ENCODE data around the gene SNAPC2.
"Not testable (repeated sequence)": the region's sequence is repeated elsewhere in the genome, so short reads cannot be mapped to it uniquely, and the experiment has no call there.

SNAPC2 gene

DNA sequence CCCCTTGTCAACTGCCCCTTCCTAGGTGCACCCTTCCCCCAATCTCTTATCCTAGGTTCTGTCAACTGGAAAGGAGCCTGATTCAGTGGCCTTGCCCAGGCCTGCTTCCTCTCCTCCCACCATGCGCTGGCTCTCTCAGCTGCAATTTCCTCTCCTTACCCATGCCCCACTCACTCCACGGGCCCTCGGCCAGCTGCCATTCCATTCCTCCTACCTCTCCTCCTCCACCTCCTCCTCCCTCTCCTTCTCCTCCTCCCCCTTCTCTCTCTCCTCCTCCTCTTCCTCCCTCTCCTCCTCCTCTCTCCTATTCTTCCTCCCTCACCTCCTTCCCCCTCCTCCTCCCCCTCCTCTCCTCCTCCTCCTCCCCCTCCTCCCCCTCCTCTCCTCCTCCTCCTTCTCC, 32.9 kb downstream of the SNAPC2 start:
- DNase-seq (ENCODE audit: low read depth), result peak; percentile 27
- no peak for TF ChIP-seq CTCF (conservative IDR thresholded peaks at IDR 0.05; ENCODE audit: control insufficient read depth, insufficient read depth, low read depth, low read length)
- H3K4me3 ChIP-seq (ENCODE audit: control insufficient read depth, low read depth, low read length), result no peak overlapping the region

GRCh38 chr19:7953576-7953975, 33.4 kb downstream of the SNAPC2 start:
- H3K4me3 ChIP-seq (ENCODE audit: control insufficient read depth, low read depth, low read length), result no peak overlapping the region
- no peak for TF ChIP-seq CTCF (conservative IDR thresholded peaks at IDR 0.05; ENCODE audit: control insufficient read depth, insufficient read depth, low read depth, low read length)
- no peak for DNase-seq (ENCODE audit: low read depth)

- H3K4me3 ChIP-seq (ENCODE audit: control insufficient read depth, low read depth, low read length), result no peak overlapping the region
- no peak for TF ChIP-seq CTCF (conservative IDR thresholded peaks at IDR 0.05; ENCODE audit: control insufficient read depth, insufficient read depth, low read depth, low read length)
- DNase-seq (ENCODE audit: low read depth), result no peak
These were observed 35.6 kb downstream of the SNAPC2 start for GRCh38 chr19:7955696-7956095.

GRCh38 chr19:7959211-7959610, 39.1 kb downstream of the SNAPC2 start:
- H3K4me3 ChIP-seq (ENCODE audit: control insufficient read depth, low read depth, low read length), result no peak overlapping the region
- DNase-seq (ENCODE audit: low read depth), result no peak
- no peak for TF ChIP-seq CTCF (conservative IDR thresholded peaks at IDR 0.05; ENCODE audit: control insufficient read depth, insufficient read depth, low read depth, low read length)

DNA sequence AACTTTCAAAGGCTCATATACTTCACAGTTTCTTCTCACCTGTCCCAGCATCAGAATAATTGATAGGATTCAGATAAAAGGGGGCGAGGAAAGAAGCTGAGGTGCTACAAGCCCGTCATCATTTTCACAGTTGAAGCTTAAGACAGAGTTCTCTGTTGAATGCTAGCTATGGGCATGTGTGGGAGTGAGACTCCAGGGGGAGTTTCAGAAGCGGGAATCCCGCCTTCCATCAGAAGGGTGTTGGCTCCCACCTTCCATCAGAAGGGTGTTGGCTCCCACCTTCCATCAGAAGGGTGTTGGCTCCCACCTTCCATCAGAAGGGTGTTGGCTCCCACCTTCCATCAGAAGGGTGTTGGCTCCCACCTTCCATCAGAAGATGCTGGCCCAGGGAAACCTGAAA, 40.9 kb downstream of the SNAPC2 start:
- DNase-seq (ENCODE audit: low read depth); H3K4me3 ChIP-seq (ENCODE audit: control insufficient read depth, low read depth, low read length): not testable (repeated sequence)

- no peak overlapping the region for H3K4me3 ChIP-seq (ENCODE audit: control insufficient read depth, low read depth, low read length)
- DNase-seq (ENCODE audit: low read depth), result no peak
- TF ChIP-seq CTCF (conservative IDR thresholded peaks at IDR 0.05; ENCODE audit: control insufficient read depth, insufficient read depth, low read depth, low read length), result no peak
These were observed 41.9 kb downstream of the SNAPC2 start for GRCh38 chr19:7961920-7962626.

GRCh38 chr19:7962644-7963268, 42.6 kb downstream of the SNAPC2 start:
- no peak for TF ChIP-seq CTCF (conservative IDR thresholded peaks at IDR 0.05; ENCODE audit: control insufficient read depth, insufficient read depth, low read depth, low read length)
- no peak overlapping the region for H3K4me3 ChIP-seq (ENCODE audit: control insufficient read depth, low read depth, low read length)
- DNase-seq (ENCODE audit: low read depth), result no peak

All from fibroblast of mammary gland (primary cell).